GM12874 (cell line): ENCODE measurements around the gene HIVEP3.

Source experiments
- TF ChIP-seq, protein P1 (sequence below): IDR thresholded peaks from 2 replicates; pipeline ENCODE4 v1.5.1; 2011; ENCODE audit warnings: low read depth, mild to moderate bottlenecking, control low read depth, low read length, moderate library complexity; ENCODE audit not compliant: insufficient read depth

Gene HIVEP3

DNA sequence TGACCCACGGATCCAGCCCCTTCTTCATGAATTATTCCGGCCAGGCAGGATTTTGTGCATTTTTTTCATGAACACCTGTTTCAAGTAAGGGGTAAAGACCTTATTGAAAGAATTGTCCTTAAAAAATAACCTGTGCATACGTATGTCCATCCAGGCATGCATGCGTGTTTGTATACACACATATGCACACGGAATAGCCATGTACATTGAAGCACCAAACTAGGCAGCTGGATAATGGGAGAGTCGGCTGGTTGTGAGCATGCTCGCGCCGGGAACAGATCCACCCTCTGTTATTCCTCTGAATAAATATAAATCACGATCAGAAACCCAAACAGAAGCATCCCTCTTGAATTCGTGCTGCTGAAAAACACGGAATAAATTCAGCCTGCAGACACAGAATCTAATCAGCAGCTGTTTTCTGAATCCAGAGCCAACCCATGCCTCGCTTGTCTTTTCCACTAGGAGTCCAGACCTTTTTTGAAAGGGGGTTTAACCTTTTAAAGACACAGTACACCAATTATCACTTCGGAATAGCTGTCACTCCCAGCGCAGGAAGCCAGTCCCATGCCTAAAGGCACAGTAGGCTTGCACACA is at the start of gene HIVEP3:
HIVEP3 (minus strand) TSS at position 473 of the 594 bp plus-strand sequence.
- TF ChIP-seq, protein P1, sequence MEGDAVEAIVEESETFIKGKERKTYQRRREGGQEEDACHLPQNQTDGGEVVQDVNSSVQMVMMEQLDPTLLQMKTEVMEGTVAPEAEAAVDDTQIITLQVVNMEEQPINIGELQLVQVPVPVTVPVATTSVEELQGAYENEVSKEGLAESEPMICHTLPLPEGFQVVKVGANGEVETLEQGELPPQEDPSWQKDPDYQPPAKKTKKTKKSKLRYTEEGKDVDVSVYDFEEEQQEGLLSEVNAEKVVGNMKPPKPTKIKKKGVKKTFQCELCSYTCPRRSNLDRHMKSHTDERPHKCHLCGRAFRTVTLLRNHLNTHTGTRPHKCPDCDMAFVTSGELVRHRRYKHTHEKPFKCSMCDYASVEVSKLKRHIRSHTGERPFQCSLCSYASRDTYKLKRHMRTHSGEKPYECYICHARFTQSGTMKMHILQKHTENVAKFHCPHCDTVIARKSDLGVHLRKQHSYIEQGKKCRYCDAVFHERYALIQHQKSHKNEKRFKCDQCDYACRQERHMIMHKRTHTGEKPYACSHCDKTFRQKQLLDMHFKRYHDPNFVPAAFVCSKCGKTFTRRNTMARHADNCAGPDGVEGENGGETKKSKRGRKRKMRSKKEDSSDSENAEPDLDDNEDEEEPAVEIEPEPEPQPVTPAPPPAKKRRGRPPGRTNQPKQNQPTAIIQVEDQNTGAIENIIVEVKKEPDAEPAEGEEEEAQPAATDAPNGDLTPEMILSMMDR, result no peak

DNA sequence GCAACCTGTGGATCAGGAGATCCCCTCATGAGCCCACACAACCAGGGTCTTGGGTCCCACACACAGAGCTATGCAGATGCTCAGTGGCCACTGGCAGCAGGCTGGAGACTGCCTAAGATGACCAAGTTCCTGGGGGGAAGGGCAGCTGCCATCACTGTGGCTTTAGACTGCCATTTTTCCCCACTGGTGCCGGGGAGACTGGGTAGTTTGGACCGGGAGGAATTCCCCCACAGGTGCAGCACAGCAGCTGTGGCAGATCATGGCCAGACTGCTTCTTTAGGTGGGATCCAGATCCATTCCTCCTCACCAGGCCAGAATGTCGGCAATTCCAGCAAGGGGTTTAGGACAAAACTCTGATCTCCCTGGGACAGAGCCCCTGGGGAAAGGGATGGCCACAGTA is 45.7 kb upstream of the HIVEP3 start:
- TF ChIP-seq, protein P1, result no peak

DNA sequence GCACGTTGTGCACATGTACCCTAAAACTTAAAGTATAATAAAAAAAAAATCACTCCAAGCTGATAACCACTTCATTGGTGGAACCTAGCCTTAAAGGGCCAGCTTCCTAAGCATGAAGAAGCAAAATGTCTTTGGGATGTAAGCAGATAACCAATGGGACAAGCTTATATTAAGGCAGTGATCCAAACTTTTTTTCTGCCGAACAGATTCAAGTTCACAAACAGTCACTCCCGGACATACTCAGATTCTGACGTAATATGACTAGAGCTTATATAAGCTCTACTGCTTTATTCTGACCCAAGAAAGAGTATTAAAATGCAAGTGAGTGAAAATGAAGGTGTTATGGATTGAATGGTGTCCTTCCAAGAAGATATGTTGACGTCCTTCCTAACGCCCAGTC is 44.9 kb upstream of the HIVEP3 start:
- TF ChIP-seq, protein P1, result no peak

DNA sequence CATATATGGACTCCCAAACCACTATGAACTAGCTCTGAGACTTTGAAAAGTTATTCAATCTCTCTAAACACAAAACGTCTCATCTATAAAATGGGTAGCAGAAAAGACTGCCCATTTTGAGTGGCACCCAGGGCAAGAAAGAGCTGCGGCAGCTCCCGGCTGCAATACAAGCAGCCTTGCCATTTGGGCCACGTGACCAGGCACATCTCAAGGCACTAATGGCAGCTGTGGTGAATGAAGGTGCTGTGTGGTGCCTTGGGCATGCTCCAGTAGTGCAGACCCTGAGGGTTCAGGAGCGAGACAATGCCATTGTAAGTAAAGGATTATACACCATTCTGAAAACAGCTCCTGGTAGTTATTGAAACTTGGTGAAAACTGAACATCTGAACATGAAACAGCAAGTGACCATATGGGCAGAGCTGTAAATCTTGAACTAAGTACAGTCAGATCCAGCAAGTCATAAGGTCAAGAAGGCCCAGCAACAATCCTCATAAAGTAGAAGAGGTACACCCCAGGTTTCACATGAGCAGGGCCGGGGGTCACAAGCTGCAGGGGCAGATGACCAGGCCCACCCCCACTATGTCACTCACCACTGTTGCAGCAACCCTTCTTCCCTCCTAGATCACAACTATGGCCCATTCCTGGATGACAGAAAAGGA is 39.4 kb upstream of the HIVEP3 start:
- TF ChIP-seq, protein P1, result no peak

DNA sequence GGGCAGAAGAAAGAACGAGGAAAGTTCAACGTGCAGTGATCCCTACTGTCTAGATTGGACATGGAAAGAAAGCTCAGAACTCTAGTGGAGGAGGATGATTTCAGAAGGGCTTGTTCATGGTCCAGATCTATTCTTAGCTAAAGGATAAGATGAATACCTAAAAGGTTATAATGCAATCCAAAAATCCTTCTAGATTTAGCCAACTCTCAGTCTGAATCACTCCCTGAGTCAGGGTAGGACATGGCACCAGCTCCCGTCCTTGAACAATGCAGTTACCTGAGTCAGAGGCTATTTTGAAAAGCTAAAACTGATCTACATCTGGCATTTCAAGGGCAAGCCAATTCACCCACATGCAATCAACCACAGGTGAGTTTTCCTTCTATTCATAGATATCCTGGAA is 38.8 kb upstream of the HIVEP3 start:
- TF ChIP-seq, protein P1, result no peak

DNA sequence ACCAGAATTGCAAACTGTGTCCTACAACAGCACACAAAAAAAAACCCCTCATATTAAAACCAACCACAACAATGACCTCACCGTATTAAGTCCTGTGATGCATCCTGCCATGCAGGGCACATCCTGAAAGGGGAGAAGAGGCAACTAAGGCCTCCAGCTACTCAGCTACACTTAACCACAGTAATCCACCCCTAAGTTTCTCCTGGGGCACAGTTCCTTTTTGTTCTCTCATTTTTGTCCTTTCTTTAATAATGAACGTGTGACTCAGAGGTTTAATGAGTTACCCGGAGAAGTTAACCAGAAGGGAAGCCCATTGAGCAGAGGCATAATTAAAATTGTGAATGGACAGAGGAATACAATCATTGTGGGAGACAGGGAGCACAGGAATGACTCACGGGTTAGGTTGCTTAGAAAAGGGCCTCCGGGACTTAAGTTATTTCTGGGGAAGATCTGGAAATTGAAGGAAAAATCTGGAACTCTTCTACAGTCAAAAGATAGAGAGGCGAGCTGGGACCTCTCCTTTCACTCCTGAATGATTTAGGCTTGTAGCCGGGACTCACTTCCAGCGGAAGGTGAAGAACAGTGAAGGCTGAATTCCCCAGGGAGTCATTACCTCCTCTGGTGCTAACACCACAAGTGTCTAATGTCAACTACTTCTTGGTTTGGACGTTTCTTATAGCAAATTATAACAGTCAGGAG is 36.9 kb upstream of the HIVEP3 start:
- TF ChIP-seq, protein P1, result no peak

DNA sequence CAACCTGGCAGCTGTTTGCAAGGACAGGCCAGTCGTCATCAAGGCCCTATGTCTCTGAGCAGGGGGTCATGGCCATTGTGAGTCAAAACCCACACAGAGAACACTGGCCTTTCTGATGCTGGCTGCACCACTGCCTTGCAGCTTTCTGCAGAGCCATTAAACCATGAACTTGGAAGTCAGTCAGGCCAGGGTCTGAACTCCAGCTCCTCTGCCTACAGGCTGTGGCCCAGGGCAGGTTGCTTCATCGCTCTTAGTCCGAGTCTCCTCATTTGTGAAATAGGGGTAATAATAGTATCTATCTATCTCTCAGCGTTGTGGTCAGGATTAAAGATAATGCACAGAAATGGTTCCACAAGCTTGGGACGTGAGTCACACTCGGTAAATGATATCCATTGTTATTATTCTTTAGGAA is 35.8 kb upstream of the HIVEP3 start:
- TF ChIP-seq, protein P1, result no peak
